ENCODE results near the gene ITFG2.
"Not testable (repeated sequence)": the region's sequence is repeated elsewhere in the genome, so short reads cannot be mapped to it uniquely, and the experiment has no call there.

The ITFG2 gene

DNA sequence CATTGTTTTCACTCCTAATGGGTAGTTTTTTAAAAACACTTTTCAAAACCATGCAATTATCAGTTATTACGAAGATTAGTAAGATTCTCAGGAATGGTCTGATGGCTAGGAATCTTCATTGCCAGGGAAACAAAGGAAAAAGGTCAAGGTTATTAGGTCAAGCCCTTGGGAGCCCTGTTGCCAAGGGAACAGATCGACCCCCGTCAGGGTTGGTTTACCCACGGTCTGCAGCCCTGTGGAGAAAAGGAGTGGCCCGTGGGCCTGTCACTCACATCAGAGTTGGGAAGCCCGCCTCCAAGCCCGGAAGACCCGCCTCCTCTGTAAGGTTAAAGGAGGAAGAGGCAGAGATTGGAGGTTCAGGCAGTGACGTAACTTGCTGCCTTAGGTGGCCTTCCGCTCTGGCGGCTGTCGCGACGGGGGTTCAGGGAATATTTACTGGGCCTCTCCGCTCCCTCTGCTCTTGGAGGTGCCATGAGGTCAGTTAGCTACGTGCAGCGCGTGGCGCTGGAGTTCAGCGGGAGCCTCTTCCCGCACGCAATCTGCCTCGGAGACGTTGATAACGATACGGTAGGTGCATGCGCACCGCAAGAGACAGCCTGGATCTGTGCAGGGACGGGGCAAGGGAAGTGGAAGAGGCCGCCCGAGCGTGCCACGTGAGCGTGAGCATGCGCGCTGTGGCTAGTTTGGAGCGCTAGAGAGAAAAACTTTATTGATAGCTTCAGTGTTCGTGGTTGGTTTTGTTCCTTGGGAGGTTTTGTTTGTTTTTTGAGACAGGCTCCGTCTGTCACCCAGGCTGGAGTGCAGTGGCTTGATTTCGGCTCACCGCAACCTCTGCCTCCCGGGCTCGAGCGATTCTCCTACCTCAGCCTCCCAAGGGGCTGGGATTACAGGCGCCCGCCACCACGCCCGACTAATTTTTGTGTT lies at the start of gene ITFG2:
Gene ITFG2 (plus strand): TSS at position 379 of the 924 bp plus-strand sequence. CDS start 93 bp downstream, at position 472.
- in situ Hi-C loops (cut with HindIII; ENCODE audit: low sequenced_read_pairs), result no loop called here

DNA sequence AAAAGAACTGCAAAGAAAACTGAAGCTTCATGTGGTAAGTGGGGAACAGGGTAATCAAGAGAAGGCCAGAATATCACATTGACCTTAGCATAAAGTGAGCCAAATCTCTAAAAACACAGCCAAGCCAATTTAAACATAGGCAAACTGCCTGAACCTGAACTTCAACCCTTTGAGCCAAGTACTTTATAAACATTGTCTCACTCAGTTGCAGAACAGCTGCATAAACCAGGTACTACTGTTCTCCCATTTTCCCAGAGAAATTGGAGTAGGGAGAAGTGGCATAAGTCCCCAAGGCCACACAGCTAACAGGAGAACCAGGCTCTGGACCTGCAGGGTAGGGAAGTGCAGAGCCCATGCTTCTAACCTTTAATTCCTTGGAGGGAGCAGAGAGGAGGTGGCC lies 48.1 kb upstream of the ITFG2 start:
- in situ Hi-C loops (cut with HindIII; ENCODE audit: low sequenced_read_pairs), result no loop called here

DNA sequence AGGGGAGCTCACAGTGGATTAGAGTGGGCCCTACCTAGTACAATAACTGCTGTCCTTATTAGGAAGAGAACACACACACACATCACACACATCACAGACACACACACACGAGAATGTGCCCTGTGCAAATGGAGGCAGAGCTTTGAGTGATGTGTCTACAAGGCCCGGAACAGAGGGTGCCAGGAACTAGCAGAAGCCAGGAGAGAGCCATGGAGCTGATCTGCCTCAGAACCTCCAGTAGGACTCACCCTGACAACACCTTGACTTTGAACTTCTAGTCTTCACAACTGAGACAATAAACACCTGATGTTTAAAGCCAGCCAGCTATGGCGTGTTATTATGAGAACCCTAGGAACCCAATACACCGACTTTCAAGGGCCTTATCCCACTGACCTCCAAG lies 47.4 kb upstream of the ITFG2 start:
- in situ Hi-C loops (cut with HindIII; ENCODE audit: low sequenced_read_pairs), result no loop called here

DNA sequence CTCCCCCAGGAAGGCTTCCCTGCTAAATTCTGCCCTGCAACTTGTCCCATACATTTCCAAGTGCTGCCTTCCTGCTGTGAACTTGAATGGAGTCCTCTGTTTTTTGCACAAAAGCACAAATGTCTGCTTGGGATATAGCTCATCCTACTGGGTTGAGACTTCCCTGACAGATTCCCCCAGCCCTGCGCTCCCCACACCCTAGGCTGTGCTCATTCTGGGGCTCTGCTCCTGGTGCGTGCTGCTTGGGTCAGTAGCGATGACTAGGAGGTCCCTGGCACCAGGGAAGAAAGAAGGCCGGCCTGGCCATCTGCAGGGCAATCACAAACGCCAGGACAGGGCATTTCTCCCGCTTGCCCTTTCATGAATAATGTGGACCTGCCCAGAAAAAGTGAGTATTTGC lies 46.9 kb upstream of the ITFG2 start:
- in situ Hi-C loops (cut with HindIII; ENCODE audit: low sequenced_read_pairs), result no loop called here

DNA sequence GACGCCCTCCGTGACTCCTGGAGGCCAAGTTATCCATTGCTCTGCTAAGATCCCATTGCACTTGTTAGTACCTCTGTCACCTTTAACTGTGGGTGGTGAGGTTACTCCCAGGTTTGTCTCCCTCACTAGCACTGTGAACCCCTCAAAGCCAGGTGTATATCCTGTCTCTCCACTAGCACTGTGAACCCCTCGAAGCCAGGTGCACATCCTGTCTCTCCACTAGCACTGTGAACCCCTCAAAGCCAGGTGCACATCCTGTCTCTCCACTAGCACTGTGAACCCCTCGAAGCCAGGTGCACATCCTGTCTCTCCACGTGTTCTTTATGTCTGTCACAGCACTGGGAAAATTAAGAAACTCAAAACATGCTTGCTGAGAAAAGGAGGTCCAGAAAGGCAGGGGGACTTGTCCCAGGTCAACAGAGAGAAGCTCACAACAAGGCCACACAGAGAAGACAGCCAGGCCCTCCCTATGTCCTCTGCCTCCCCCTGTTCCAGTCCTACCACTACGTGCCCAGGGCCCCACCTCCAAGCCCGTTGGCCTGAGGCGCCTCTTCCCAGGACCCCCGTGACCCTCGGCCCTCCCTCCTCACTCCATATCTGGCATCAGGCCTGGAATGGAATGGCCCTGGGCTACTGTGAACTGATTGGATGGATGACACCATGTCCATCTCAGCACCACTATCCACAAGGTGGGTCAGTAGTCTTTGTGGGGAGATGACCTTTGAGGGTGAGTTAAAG lies 44.1 kb upstream of the ITFG2 start:
- in situ Hi-C loops (cut with HindIII; ENCODE audit: low sequenced_read_pairs), result no loop called here

DNA sequence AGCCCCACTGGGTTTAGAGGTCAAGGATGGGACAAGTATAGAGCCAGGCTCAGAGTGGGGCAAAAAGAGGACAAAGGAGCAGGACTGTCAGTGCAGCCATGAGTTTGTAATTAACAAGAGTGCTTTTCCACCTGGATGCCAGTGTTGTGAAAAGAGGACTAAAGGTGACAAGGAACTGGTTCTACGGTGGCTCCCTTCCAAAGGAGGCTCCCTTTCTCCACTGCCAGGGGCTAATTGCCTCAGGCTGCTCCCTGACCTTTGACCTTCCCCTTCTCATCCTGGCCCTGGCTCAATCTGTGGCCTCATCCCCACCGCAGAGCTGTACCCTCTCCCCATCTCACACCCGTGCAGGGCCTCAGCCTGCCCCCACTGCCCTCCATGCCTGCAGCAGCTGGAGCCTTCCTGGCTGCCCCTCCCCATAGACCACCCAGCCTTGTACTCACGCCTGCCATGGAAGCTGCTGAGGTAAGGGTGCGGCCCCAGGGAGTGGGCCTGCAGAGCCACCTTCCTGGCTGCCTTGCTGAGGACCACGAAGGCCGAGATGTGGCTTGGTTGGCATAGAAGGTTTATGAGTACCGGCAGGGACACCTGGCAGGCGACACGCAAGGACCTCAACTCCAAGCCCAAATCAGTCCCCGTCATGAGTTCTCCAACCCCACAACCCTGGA lies 42.5 kb upstream of the ITFG2 start:
- in situ Hi-C loops (cut with HindIII; ENCODE audit: low sequenced_read_pairs), result no loop called here

DNA sequence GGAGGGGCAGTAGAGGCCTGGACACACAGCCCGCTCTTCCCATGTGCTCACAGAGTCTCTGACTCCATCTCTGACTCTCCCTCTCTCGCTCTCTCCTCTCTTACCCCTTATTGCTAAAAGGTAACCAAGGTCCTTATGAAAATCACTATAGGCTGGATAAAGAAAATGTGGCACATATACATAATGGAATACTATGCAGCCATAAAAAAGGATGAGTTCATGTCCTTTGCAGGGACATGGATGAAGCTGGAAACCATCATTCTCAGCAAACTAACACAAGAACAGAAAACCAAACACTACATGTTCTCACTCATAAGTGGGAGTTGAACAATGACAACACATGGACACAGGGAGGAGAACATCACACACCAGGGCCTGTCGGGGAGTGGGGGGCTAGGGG lies 41.9 kb upstream of the ITFG2 start:
- in situ Hi-C loops (cut with HindIII; ENCODE audit: low sequenced_read_pairs), result not testable (repeated sequence)

DNA sequence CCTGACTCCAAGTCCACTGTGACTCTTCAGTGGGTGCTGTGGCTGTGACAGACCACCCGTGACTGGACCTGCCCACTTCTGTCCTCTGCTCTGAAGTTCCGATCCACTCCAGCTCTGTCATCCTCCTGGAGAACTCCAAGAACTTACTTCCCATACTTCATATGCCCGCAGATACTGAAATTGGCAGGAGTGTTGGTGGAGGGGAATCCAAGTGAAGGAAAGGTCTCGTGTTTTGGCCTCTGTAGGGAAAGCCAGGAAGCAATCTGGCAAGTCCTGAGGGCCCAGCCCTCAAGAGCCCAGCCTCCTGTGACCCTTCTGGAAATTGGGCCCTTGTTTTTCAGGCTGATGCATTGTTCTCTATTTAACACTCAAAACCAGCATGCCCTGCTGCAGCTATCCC lies 40.1 kb upstream of the ITFG2 start:
- in situ Hi-C loops (cut with HindIII; ENCODE audit: low sequenced_read_pairs), result no loop called here

DNA sequence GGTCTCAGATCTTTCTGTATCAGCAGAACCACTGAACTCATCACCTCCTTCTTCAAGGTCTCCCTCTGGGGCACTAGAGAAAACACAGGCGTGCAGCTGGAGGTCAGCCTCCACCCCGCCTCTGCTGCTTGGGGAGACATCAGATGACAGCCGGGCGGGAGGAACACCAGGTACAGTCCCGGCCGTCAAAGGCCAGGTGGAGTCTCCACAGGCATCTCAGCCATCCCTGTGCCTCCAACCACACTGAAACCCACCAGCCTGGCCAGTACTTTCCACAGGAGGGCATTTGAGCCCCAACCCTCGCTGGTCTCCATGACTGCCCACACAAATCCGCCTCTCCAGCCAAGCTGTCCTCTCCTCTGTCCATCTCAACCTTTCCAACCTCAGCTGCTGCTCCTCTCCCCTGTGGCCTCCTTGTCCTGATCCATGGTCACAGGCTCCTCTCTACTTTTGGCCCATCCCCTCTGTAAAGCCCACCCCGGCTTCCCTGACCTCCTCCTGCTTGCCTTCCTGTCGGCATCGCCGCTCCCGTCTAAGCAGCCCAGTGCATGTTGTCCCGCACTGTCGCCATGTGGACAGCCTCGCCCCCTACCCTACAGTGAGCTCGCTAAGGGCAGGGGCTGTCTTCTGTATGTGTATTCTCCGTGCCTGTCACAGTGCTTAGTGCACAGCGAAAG lies 39.1 kb upstream of the ITFG2 start:
- in situ Hi-C loops (cut with HindIII; ENCODE audit: low sequenced_read_pairs), result no loop called here

DNA sequence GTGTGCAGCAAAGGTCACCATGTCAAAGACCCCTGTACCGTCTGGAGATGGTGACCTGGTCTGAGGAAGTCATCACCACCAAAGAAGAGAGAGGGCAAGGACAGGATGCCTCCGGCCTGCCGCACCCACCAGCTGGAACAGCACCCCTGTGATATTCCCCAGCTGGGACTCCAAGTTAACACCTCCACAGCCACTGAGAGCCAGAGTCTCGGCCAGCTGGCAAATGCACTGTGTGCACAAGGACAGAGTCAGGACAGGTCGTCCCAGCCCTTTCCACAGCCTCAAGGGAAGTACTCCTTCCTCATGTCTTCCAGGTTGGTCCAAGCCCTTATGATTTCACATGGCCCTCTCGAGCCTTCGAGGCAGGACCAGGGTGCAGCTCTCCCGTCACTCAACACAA lies 37.0 kb upstream of the ITFG2 start:
- in situ Hi-C loops (cut with HindIII; ENCODE audit: low sequenced_read_pairs), result no loop called here

DNA sequence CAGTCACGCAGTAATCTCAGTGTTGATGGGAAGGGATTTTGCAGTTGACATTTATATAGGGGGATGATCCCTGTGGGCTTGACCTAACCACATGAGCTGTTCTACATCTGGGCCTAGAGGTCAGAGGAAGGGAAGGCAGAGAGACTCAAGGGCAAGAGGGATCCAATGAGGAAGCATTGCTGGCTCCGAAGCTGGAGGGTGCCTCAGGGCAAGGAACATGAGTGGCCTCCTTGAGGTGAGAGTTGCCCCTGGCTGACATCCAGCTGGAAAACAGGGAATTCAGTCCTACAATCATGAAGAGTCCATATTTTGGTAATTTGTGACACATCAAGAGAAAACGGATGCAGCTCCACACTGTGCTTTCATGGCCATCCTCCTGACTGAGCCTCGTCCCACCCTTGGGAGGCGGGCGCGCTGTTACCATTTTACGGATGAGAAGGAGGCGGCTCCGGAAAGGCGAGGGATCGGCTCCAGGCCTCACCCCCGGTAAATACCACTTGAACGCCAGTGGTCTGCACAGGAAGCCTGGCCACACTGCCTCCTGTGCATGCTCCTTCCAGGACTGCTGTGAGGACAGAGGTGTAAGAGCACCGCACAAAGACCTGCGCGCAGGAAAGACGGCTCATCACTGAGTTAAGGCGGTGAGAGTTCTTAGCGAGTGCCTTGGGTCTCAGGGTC lies 36.2 kb upstream of the ITFG2 start:
- in situ Hi-C loops (cut with HindIII; ENCODE audit: low sequenced_read_pairs), result no loop called here

DNA sequence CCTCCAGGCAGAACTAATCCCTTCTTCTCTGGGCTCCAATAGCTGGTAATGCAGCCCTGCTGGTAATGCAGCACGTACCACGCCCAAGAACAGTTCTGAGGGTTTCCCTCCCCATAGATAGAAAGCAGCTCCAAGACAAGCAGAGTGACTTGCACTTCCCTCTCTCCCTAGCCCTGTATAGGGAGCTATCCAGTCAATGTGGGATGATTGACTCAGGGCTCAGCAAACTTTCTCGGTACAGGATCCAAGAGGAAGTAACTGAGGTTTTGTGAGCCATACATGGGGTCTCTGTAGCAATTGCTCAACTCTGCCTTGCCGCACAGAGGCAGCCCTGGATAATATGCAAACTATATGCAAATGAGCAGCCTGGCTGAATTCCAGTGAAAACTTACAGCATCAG lies 33.2 kb upstream of the ITFG2 start:
- in situ Hi-C loops (cut with HindIII; ENCODE audit: low sequenced_read_pairs), result no loop called here

DNA sequence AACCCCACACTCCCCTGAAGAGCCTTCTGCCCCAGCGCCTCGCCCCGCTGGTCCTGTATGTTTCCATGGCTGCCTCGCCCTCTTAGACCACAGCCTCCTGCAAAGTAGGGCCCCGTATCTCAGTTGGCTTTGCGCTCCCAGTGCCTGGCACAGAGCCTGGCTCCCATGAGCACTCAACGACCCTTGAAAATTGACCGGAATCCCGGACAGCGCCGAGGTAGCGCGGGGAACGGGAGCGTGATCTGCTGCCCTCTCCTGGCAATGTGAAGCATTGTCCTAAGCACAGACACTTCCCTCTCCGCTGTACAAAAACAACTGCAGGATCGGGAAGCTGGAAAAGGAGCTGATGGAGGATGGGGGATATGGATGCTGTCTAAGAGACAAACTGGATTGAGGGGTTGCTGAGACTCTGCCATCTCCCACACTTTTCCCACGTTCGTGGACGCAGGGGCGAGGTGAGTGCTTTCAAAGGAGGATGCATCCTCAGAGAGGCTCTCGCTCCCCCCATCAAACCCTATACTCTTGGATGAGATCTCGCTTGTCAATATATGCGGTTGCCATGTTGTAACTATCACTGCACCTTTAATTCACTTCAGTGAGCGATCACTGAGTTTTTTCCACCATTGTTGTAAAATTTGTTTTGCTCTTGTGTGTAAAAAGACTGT lies 28.4 kb upstream of the ITFG2 start:
- in situ Hi-C loops (cut with HindIII; ENCODE audit: low sequenced_read_pairs), result no loop called here

DNA sequence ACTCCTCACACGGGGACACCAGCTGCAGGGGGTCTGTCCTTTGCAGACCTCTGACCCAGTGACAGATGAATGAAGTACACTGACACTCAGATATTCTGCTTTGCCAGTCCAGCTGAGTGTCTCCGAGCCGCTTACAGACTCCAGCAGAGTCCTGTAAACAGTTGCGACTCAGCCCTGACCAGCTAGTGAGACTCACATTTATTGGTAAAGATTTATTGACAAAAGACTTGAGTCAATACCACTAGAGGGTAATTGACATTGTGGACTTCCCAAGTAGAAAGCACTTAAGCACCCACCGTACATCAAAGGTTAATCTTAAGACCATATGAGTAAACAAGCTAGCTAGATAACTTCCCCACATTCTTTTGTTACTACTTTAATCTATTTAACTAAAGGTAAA lies 27.5 kb upstream of the ITFG2 start:
- in situ Hi-C loops (cut with HindIII; ENCODE audit: low sequenced_read_pairs), result no loop called here

DNA sequence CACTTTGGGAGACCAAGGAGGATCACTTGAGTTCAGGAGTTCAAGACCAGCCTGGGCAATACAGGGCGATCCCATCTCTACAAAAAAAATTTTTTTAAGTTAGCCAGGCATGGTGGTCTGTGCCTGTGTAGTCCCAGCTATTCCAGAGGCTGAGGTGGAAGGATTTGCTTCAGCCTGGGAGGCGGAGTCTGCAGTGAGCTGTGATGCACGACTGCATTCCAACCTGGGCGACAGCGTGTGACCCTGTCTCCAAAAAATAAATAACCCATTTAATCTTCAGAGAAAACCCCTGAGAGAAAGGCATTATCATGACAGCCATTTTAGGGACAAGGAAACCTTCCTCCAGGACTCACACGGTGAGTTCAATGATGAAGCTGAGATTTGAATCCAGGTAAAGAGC lies 21.4 kb upstream of the ITFG2 start:
- in situ Hi-C loops (cut with HindIII; ENCODE audit: low sequenced_read_pairs), result no loop called here

DNA sequence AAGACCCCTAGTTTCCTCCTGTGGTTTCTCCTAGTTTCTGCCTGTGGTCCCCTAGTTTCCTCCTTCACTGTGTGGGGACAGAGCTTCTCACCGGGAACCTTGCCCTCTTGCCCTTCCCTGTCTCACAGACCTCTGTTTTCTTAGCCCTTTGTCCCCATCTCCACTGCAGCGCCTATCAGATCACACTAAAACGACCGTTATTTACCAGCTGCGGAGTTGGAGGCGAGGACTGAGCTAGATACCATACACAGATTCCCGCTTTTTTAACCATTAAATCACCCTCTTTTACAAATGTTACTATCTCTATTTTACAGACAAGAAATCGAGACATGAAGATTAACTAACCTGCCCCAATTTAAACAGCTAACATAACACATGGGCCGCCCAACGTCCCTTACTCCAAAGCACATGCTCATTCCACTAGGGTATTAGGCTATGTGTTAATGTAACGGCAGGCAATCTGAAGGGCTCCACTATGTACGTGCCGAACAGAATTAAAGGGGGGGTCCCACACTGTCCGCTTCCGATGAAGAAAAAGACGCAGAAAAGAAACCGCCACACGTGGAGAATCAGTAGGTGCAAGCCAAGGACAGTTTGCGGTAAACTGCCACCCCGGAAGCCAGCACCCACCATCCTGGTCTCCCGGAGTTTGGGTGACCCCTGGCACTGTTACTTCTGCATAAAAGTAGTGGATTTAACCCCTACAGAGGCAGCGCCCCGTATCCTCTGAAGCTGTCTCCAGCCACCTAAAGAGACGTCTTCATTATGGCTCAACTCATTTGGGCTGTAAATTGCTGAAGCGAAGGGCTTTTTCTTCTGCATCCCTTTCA lies 19.6 kb upstream of the ITFG2 start:
- in situ Hi-C loops (cut with HindIII; ENCODE audit: low sequenced_read_pairs), result no loop called here

DNA sequence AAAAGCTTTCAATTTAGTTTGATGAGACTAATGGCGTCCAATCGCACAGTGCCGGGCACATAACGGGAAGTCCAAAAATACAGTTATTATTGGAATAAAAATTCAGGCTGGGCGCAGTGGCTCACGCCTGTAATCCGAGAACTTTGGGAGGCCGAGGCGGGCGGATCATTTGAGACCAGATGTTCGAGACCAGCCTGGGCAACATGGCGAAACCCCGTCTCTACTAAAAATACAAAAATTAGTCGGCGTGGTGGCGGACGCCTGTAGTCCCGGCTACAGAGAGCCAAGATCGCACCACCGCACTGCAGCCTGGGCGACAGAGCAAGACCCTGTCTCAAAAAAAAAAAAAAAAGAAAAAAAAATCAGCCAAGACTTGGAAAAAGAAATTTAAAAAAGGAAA lies 18.9 kb upstream of the ITFG2 start:
- in situ Hi-C loops (cut with HindIII; ENCODE audit: low sequenced_read_pairs), result no loop called here

DNA sequence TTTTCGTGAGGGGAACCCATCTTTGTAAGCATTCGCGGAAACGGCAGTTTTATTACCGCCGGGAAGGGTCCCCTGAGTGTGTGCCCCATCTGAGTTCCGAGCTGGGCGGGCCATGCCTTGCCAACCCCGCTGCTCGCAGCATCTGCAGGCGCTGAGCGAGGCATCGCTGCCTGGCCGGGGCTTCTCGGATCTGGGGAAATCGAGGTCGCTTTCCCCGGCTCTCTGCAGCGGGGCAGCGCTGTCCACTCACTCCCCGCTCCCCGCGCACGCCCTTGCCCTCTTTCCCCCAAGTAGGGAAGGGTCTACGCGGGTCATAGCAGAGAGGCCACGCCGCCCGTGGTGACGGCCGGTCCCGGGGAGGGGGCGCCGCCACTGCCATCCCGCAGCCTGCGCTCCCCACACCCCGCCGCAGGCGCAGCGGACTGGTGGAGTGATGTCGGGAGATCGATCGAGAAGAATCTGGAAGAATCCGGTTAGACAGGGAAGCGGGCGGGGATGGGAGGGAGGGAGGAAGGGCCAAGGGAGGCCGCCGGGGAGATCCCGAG lies 18.2 kb upstream of the ITFG2 start:
- in situ Hi-C loops (cut with HindIII; ENCODE audit: low sequenced_read_pairs), result no loop called here

DNA sequence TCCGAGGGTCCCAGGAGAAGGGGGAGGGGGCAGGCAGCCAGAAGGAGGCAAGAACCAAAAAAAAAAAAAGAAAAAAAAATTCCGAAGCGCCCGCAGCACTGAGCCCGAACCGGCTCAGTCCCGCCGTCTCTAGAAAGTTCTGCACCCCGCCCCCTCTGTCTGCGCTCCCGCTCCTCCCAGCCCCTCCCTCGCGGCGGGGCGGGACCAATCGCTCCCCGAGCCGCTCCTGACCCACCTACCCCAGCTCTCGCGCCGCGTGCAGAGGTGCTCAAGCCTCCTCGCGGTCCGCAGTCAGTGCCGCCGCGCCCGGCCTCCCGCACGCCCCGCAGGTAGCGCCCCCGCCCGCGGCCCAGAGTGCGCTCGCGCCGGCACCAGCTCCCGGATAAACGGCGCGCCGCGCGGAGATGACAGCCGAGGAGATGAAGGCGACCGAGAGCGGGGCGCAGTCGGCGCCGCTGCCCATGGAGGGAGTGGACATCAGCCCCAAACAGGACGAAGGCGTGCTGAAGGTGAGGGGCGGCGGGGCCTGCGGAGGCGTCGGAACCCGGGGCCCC lies 17.7 kb upstream of the ITFG2 start, which contains the start of gene FKBP4:
Gene FKBP4 (plus strand): TSS at position 235 of the 554 bp plus-strand sequence. CDS start 170 bp downstream, at position 405.
- in situ Hi-C loops (cut with HindIII; ENCODE audit: low sequenced_read_pairs), result no loop called here

All from DLD1 (cell line).